Measurements from ENCODE around the gene SLC45A3.
"Not testable (repeated sequence)": the region's sequence is repeated elsewhere in the genome, so short reads cannot be mapped to it uniquely, and the experiment has no call there.

SLC45A3 gene

GRCh38 chr1:205667909-205668643, 12.2 kb downstream of the SLC45A3 start:
- no peak for DNase-seq

GRCh38 chr1:205666372-205667166, 13.7 kb downstream of the SLC45A3 start:
- no peak for DNase-seq

- DNase-seq, result no peak
Measured at GRCh38 chr1:205665201-205666045, 14.9 kb downstream of the SLC45A3 start.

GRCh38 chr1:205664399-205665017, 15.8 kb downstream of the SLC45A3 start:
- DNase-seq, result no peak

- DNase-seq, result no peak
Measured at GRCh38 chr1:205663286-205663936, 16.9 kb downstream of the SLC45A3 start.

- no peak for DNase-seq
Measured at GRCh38 chr1:205662791-205663190, 17.5 kb downstream of the SLC45A3 start.

GRCh38 chr1:205662135-205662738, 18.1 kb downstream of the SLC45A3 start:
- DNase-seq, result no peak

- DNase-seq, result no peak
Measured at GRCh38 chr1:205661429-205662134, 18.7 kb downstream of the SLC45A3 start.

- DNase-seq, result no peak
Measured at GRCh38 chr1:205660361-205660760, 19.9 kb downstream of the SLC45A3 start.

GRCh38 chr1:205658943-205659581, 21.2 kb downstream of the SLC45A3 start:
- no peak for DNase-seq

GRCh38 chr1:205656236-205656635, 24.1 kb downstream of the SLC45A3 start:
- no peak for DNase-seq

GRCh38 chr1:205652984-205653383, 27.3 kb downstream of the SLC45A3 start:
- DNase-seq, result no peak

GRCh38 chr1:205650241-205650640, 30.1 kb downstream of the SLC45A3 start:
- no peak for DNase-seq

GRCh38 chr1:205645519-205645918, 34.8 kb downstream of the SLC45A3 start:
- DNase-seq, result no peak

GRCh38 chr1:205642679-205643307, 37.5 kb downstream of the SLC45A3 start:
- DNase-seq, result no peak

- DNase-seq, result no peak
Measured at GRCh38 chr1:205639567-205639966, 40.7 kb downstream of the SLC45A3 start.

- DNase-seq, result no peak
Measured at GRCh38 chr1:205637854-205638468, 42.3 kb downstream of the SLC45A3 start.

GRCh38 chr1:205636732-205637131, 43.6 kb downstream of the SLC45A3 start:
- DNase-seq, result no peak

- not testable (repeated sequence) for DNase-seq
Measured at GRCh38 chr1:205636138-205636530, 44.2 kb downstream of the SLC45A3 start.
